GM23338 (cell line): ENCODE measurements around the gene ID4. TPM values are rescaled to one million over a fixed set of nuclear protein-coding genes. Genes with fewer than 3 reads are reported as not detected.

ENCODE experiments used
- ATAC-seq: fragments of 200-7000 bp; cut with Tn5 transposase; 3 replicates; pipeline ENCODE4 v1.9.1; 2020
- DNase-seq: peaks from one replicate; pipeline ENCODE4 v3.0.0-alpha.2; 2015; ENCODE audit warnings: low spot score
- H2AFZ ChIP-seq: fragments of 200-600 bp; sonication (generic); 2 replicates; pipeline ENCODE4 v1.8.0; 2016; ENCODE audit warnings: antibody characterized with exemption, mild to moderate bottlenecking, moderate library complexity
- H3F3A ChIP-seq: fragments of 200-600 bp; sonication (generic); replicated peaks from 2 replicates; pipeline ENCODE4 v1.8.0; 2017; ENCODE audit warnings: antibody characterized with exemption, mixed run types, low read depth
- H3K27ac ChIP-seq: fragments of 200-600 bp; sonication (generic); 2 replicates; pipeline ENCODE4 v1.6.1; 2016; ENCODE audit warnings: low read depth
- H3K27me3 ChIP-seq: fragments of 200-600 bp; sonication (generic); 2 replicates; pipeline ENCODE4 v1.8.0; 2016; ENCODE audit warnings: mild to moderate bottlenecking, mixed run types, moderate library complexity; ENCODE audit not compliant: insufficient read depth
- H3K36me3 ChIP-seq: fragments of 200-600 bp; sonication (generic); 2 replicates; pipeline ENCODE4 v1.8.0; 2016; ENCODE audit warnings: mild to moderate bottlenecking; ENCODE audit not compliant: insufficient read depth
- H3K4me1 ChIP-seq: fragments of 200-600 bp; sonication (generic); 2 replicates; pipeline ENCODE4 v1.8.0; 2016; ENCODE audit warnings: mild to moderate bottlenecking, moderate library complexity; ENCODE audit not compliant: insufficient read depth
- H3K4me2 ChIP-seq: fragments of 200-600 bp; sonication (generic); 2 replicates; pipeline ENCODE4 v1.7.1; 2017; ENCODE audit warnings: mixed run types
- H3K4me3 ChIP-seq: fragments of 200-600 bp; sonication (generic); 2 replicates; pipeline ENCODE4 v1.6.1; 2016; ENCODE audit warnings: mixed run types
- H3K79me2 ChIP-seq: fragments of 200-600 bp; sonication (generic); replicated peaks from 2 replicates; pipeline ENCODE4 v1.8.0; 2017; ENCODE audit warnings: mild to moderate bottlenecking; ENCODE audit not compliant: insufficient read depth
- H3K9me2 ChIP-seq: fragments of 200-600 bp; sonication (generic); 2 replicates; pipeline ENCODE4 v1.8.0; 2017; ENCODE audit not compliant: insufficient read depth
- H4K20me1 ChIP-seq: fragments of 200-600 bp; sonication (generic); replicated peaks from 2 replicates; pipeline ENCODE4 v1.8.0; 2017; ENCODE audit warnings: mild to moderate bottlenecking; ENCODE audit not compliant: insufficient read depth
- H3K27ac Mint-ChIP-seq: 2 replicates; pipeline ENCODE4 v1.8.0; 2020; ENCODE audit warnings: inconsistent platforms, mild to moderate bottlenecking, moderate library complexity, mixed read lengths
- H3K27me3 Mint-ChIP-seq: 3 replicates; pipeline ENCODE4 v1.8.0; 2022; ENCODE audit warnings: low read depth, mild to moderate bottlenecking, moderate library complexity, mixed read lengths, inconsistent platforms; ENCODE audit not compliant: insufficient read depth, poor library complexity
- H3K36me3 Mint-ChIP-seq: 3 replicates; pipeline ENCODE4 v1.8.0; 2021; ENCODE audit warnings: low read depth, mild to moderate bottlenecking, inconsistent platforms, moderate library complexity, mixed read lengths
- H3K4me1 Mint-ChIP-seq: 3 replicates; pipeline ENCODE4 v1.8.0; 2020; ENCODE audit warnings: mild to moderate bottlenecking, inconsistent platforms, mixed read lengths
- H3K4me3 Mint-ChIP-seq: 3 replicates; pipeline ENCODE4 v1.8.0; 2021; ENCODE audit warnings: moderate library complexity, mild to moderate bottlenecking, inconsistent platforms, mixed read lengths
- H3K9me3 Mint-ChIP-seq: 3 replicates; pipeline ENCODE4 v1.8.0; 2020; ENCODE audit warnings: moderate library complexity, mild to moderate bottlenecking, inconsistent platforms, mixed read lengths
- CREB1 ChIP-seq: fragments of 250-450 bp; sonication (Bioruptor Pico); IDR thresholded peaks from 2 replicates; pipeline ENCODE4 v1.5.0; 2020; ENCODE audit warnings: low read depth, mild to moderate bottlenecking, moderate library complexity
- CTCF ChIP-seq, 2 experiments: fragments of 200-600 bp in 1 of 2; sonication (generic) in 1 of 2; conservative IDR thresholded peaks; 2 replicates each; pipeline versions ENCODE4 v1.5.1 to v1.6.1; 2016 to 2017; ENCODE audit warnings: antibody characterized with exemption in 2 of 2, low read depth in 2 of 2, mild to moderate bottlenecking in 2 of 2, moderate library complexity in 1 of 2
- EZH2 ChIP-seq: fragments of 200-600 bp; sonication (generic); IDR thresholded peaks from one replicate; pipeline ENCODE4 v1.8.0; 2017; ENCODE audit warnings: antibody characterized with exemption, mild to moderate bottlenecking, low read depth; ENCODE audit not compliant: unreplicated experiment
- EZH2phosphoT487 ChIP-seq: fragments of 200-600 bp; sonication (generic); IDR thresholded peaks from one replicate; pipeline ENCODE4 v1.8.1; 2018; ENCODE audit warnings: antibody characterized with exemption; ENCODE audit not compliant: unreplicated experiment
- JUNB ChIP-seq: IDR thresholded peaks from one replicate; pipeline ENCODE4 v1.6.1; 2016; ENCODE audit warnings: antibody characterized with exemption; ENCODE audit not compliant: unreplicated experiment
- NANOG ChIP-seq: IDR thresholded peaks from 2 replicates; pipeline ENCODE4 v1.6.1; 2016; ENCODE audit warnings: antibody characterized with exemption, borderline replicate concordance
- POLR2AphosphoS5 ChIP-seq: IDR thresholded peaks from 2 replicates; pipeline ENCODE4 v1.6.1; 2016; ENCODE audit warnings: antibody characterized with exemption, low read depth
- REST ChIP-seq: IDR thresholded peaks from one replicate; pipeline ENCODE4 v1.6.1; 2018; ENCODE audit warnings: antibody characterized with exemption; ENCODE audit not compliant: unreplicated experiment
- STAT1 ChIP-seq: IDR thresholded peaks from one replicate; pipeline ENCODE4 v1.6.1; 2016; ENCODE audit warnings: antibody characterized with exemption; ENCODE audit not compliant: unreplicated experiment
- ZNF114 ChIP-seq: fragments of 250-450 bp; sonication (Bioruptor Pico); IDR thresholded peaks from 2 replicates; pipeline ENCODE4 v1.5.0; 2020; ENCODE audit warnings: mild to moderate bottlenecking, moderate library complexity
- ZNF331 ChIP-seq: fragments of 250-450 bp; sonication (Bioruptor Pico); IDR thresholded peaks from 2 replicates; pipeline ENCODE4 v1.5.0; 2020; ENCODE audit warnings: low read depth, mild to moderate bottlenecking, moderate library complexity
- ZNF462 ChIP-seq: fragments of 250-450 bp; sonication (Bioruptor Pico); IDR thresholded peaks from 2 replicates; pipeline ENCODE4 v1.5.0; 2020; ENCODE audit warnings: mild to moderate bottlenecking, moderate library complexity
- polyA plus RNA-seq: library from polyadenylated mRNA; unstranded; fragments of >200 nt; fragmentation: Nextera tagmentation; extraction: Ambion mirVana; gene quantifications from 2 replicates; pipeline ENCODE4 v1.2.1, GENCODE V29; 2016
- total RNA-seq: library from RNA; depleted of rRNA; stranded (reverse); fragments of >200 nt; shearing (Covaris generic); gene quantifications from 2 replicates; pipeline ENCODE4 v1.2.3, GENCODE V29; 2014
- TF ChIP-seq, protein P1 (sequence below): IDR thresholded peaks from 2 replicates; pipeline ENCODE4 v1.6.1; 2016; ENCODE audit warnings: antibody characterized with exemption

The ID4 gene
- total and polyA plus RNA-seq, 2 experiments from 2014 or later = 3.7 to 7.0 TPM

DNA sequence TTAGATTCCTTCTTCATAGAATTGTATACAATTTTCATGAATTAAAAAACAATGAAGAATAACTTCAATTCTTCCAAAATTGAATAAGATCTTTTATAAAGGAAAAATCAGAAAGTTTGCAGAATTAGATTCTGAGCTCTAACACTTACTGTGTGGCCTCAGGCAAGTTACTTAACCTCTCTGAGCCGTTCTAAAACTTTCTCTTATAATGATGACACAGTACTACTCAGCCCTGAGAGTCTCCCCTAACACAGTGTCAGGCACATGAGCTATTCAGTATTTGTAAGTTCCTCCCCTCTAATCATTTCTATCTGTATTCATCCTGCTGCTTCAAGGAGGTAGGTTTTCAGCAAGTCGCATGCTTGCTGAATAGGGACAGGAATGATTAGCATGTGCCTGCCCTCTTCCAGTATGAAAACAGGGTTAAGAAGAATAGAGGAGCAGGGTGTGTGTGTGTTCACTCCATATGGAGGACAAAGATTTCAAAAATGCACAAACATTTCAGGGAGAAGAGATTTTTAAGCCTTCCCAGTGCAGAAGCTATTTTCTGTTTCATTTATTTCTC, 11.4 kb downstream of the ID4 start:
- no peaks in the 10 kb centered on the region for H3K9me3 Mint-ChIP-seq
- no peaks in the 10 kb centered on the region for H4K20me1 ChIP-seq
- H3K4me3 Mint-ChIP-seq = no peak overlapping the region
- no peak overlapping the region; the same call in 1 of the 2 replicates for H3K27ac Mint-ChIP-seq
- peaks cover 5% of the 10 kb centered on the region for H3K27me3 Mint-ChIP-seq
- TF ChIP-seq, protein P1, sequence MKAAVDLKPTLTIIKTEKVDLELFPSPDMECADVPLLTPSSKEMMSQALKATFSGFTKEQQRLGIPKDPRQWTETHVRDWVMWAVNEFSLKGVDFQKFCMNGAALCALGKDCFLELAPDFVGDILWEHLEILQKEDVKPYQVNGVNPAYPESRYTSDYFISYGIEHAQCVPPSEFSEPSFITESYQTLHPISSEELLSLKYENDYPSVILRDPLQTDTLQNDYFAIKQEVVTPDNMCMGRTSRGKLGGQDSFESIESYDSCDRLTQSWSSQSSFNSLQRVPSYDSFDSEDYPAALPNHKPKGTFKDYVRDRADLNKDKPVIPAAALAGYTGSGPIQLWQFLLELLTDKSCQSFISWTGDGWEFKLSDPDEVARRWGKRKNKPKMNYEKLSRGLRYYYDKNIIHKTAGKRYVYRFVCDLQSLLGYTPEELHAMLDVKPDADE = no peak
- TF ChIP-seq JUNB = no peak
- no peak for TF ChIP-seq CREB1 (CRISPR knock-in tag)
- TF ChIP-seq POLR2AphosphoS5 = no peak
- TF ChIP-seq ZNF462 = no peak
- TF ChIP-seq ZNF331 (CRISPR knock-in tag) = no peak
- no peak for TF ChIP-seq NANOG
- no peak for TF ChIP-seq ZNF114 (CRISPR knock-in tag)
- no peak for TF ChIP-seq STAT1
- no peak for TF ChIP-seq EZH2phosphoT487
- no peak for TF ChIP-seq REST
- TF ChIP-seq CTCF (conservative IDR thresholded peaks at IDR 0.05; ENCODE audit: low read depth in 2 of 2) = no peak
- TF ChIP-seq EZH2 = no peak
- H3K4me3 ChIP-seq = no peak overlapping the region
- no peaks in the 10 kb centered on the region for H3K36me3 ChIP-seq
- peak overlapping the region; percentile 64; the same call in 1 of the 2 replicates for H2AFZ ChIP-seq
- H3K79me2 ChIP-seq = no peaks in the 10 kb centered on the region
- no peak for ATAC-seq
- peaks cover 16% of the 10 kb centered on the region for H3K4me1 Mint-ChIP-seq
- H3K36me3 Mint-ChIP-seq = no peaks in the 10 kb centered on the region
- no peaks in the 10 kb centered on the region for H3F3A ChIP-seq
- H3K4me2 ChIP-seq = no peak overlapping the region
- no peaks in the 10 kb centered on the region for H3K9me2 ChIP-seq
- no peak overlapping the region for H3K27ac ChIP-seq
- H3K27me3 ChIP-seq = no peaks in the 10 kb centered on the region
- H3K4me1 ChIP-seq = peaks cover 9% of the 10 kb centered on the region; the same call in 1 of the 2 replicates
- DNase-seq = no peak
